ENCODE measurements around the gene JAZF1. TPM values are rescaled to one million over a fixed set of nuclear protein-coding genes. Genes with fewer than 3 reads are reported as not detected.

Gene JAZF1
- total and polyA plus RNA-seq, 2 experiments from 2014 or later: 13.8 to 19.6 TPM

DNA sequence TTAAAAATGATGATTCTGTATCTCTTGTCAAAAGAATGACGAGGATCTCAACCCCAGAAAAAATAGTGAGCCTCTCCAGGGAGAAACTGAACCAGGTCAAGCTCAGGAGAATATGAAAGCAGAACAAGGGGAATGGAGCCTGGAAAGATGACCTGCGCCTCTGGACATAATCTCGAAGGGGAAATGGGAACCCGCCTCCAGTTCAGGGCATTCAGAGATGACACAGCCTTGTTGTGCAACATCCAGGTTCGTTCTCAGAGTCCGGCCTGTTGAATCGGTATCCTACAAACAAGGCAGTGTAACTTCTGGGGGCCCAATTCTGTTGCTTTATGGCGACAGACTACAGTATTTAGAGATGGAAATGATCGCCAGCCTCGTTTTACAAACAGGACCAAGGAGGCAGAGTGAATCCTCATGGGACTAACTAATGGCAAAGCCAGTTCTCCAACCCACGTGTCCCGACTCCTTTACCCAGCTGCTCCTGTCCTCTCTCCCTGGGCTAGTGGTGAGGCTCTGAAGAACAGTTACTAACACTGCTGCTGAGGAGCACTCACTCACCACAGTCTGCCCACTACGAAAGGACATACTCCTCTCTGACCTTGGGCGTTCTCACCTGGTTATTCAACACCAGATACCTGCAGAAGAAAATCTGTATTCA is 67.6 kb downstream of the JAZF1 start:
- Histone ChIP-seq H3K27me3 (replicated peaks; ENCODE audit: insufficient read depth) (no peaks in the 10 kb centered on the region), H2AFZ (no peak overlapping the region), H4K20me1 (ENCODE audit: insufficient read depth) (no peaks in the 10 kb centered on the region), H3K9me3 (ENCODE audit: low read depth) (no peaks in the 10 kb centered on the region), H3F3A (ENCODE audit: insufficient read depth) (peaks cover 26% of the 10 kb centered on the region), H3K27ac (peak overlapping the region; percentile 64), H3K79me2 (ENCODE audit: insufficient read depth) (peaks cover 55% of the 10 kb centered on the region), H3K4me3 (no peak overlapping the region), H3K4me1 (ENCODE audit: insufficient read depth) (peaks cover 24% of the 10 kb centered on the region), H3K4me2 (ENCODE audit: unreplicated experiment) (peak overlapping the region; percentile 26), H3K9me2 (ENCODE audit: insufficient read depth) (no peaks in the 10 kb centered on the region), H3K36me3 (ENCODE audit: low read depth) (no peaks in the 10 kb centered on the region), H3K9ac (no peak overlapping the region)
- DNase-seq: peak; percentile 74
- TF ChIP-seq EZH2 (IDR thresholded peaks at IDR 0.05; ENCODE audit: insufficient read depth, poor library complexity, severe bottlenecking) (no peak), EZH2phosphoT487 (IDR thresholded peaks at IDR 0.05; ENCODE audit: insufficient read depth, low read depth) (no peak)
- 69 to 71% methylated on average over 14 of the region's 14 CpGs for WGBS, 2 experiments (ENCODE audit: low coverage in 1 of 2, low lambda C conversion rate in 2 of 2, missing lambda C conversion rate in 2 of 2)
- in situ Hi-C loops (cut with MboI): no loop called here

DNA sequence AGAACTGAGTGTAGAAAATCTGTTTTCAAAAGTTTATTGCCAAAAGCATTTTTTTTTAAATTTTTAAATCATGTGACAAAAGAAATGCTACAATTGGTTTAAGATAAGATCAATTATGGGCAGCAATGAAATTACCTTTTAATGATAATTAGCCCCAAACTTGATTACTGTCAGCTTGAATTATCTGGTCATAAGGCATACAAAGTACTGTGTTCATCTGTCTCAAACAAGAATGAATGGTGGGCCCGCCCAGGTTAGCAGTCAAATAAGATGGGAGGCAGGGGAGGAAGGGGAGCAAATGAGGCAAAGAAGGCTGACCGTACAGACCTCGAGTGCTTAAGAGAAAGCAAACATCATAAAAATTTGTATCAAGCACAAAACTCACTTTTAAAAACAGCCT is 68.1 kb downstream of the JAZF1 start:
- Histone ChIP-seq H3K9me2 (ENCODE audit: insufficient read depth) (no peaks in the 10 kb centered on the region), H3K4me3 (no peak overlapping the region), H3K27me3 (replicated peaks; ENCODE audit: insufficient read depth) (no peaks in the 10 kb centered on the region), H4K20me1 (ENCODE audit: insufficient read depth) (no peaks in the 10 kb centered on the region), H3F3A (ENCODE audit: insufficient read depth) (peaks cover 26% of the 10 kb centered on the region), H3K4me2 (ENCODE audit: unreplicated experiment) (peak overlapping the region; percentile 26), H3K27ac (peak overlapping the region; percentile 64), H2AFZ (peak overlapping the region; percentile 58; the same call in 1 of the 2 replicates), H3K4me1 (ENCODE audit: insufficient read depth) (peaks cover 29% of the 10 kb centered on the region), H3K79me2 (ENCODE audit: insufficient read depth) (peaks cover 55% of the 10 kb centered on the region), H3K9ac (no peak overlapping the region), H3K9me3 (ENCODE audit: low read depth) (no peaks in the 10 kb centered on the region), H3K36me3 (ENCODE audit: low read depth) (no peaks in the 10 kb centered on the region)
- TF ChIP-seq EZH2phosphoT487 (IDR thresholded peaks at IDR 0.05; ENCODE audit: insufficient read depth, low read depth) (no peak), EZH2 (IDR thresholded peaks at IDR 0.05; ENCODE audit: insufficient read depth, poor library complexity, severe bottlenecking) (no peak)
- WGBS, 2 experiments (ENCODE audit: low coverage in 1 of 2, low lambda C conversion rate in 2 of 2, missing lambda C conversion rate in 2 of 2): 46 to 52% methylated on average over 3 of the region's 3 CpGs
- DNase-seq: no peak
- in situ Hi-C loops (cut with MboI): no loop called here

DNA sequence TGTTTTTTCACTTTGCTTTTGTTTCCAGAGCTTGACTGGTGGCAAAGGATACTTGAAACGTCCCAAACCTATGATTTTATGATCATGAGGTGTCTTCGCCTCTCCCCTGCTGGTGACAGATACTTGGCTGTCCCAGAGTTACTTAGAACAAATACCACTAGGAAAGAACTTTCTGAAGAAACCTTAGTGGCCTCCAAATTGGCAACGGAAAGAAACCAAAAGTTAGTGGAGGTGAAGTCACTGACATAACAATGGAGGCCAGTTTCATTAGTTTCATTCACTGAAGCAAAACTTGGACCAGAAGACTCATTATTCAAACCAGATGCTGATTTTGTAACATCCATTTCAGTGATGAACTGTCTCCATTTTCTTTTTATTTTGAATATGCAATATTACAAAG is 68.6 kb downstream of the JAZF1 start:
- H3K4me2 ChIP-seq (ENCODE audit: unreplicated experiment): peak overlapping the region; percentile 26

DNA sequence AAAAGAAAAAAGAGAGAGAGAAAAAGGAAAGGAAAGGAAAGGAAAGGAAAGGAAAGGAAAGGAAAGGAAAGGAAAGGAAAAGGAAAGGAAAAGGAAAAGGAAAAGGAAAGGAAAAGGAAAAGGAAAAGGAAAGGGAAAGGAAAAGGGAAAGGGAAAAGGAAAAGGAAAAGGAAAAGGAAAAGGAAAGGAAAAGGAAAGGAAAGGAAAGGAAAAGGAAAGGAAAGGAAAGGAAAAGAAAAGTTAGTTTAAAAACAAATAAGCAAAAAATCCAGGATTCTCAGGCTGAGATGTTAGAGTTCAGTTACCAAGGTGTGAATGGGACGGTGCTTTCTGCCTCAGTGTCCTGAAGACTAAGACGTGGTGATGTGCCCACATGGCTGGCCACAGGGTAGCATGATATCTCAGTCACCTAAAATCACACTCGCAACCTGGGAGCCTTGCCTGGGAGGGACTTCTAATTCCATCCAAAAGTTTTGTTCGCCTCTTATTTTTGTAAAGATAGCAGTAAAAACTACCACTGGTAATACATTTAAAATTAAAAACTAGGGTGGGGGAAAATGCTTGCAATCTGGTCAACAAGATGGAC is 70.1 kb downstream of the JAZF1 start:
- H3F3A ChIP-seq (ENCODE audit: insufficient read depth): peaks cover 26% of the 10 kb centered on the region
- no peak overlapping the region for H3K4me2 ChIP-seq (ENCODE audit: unreplicated experiment)
- 81 to 82% methylated on average over 4 of the region's 4 CpGs for WGBS, 2 experiments (ENCODE audit: low coverage in 1 of 2, low lambda C conversion rate in 2 of 2, missing lambda C conversion rate in 2 of 2)
- no peak overlapping the region for H3K27ac ChIP-seq
- no peaks in the 10 kb centered on the region for H3K36me3 ChIP-seq (ENCODE audit: low read depth)
- no peak for DNase-seq
- in situ Hi-C loops (cut with MboI): no loop called here
- H3K4me3 ChIP-seq: no peak overlapping the region
- no peaks in the 10 kb centered on the region; the same call in 1 of the 2 replicates for H4K20me1 ChIP-seq (ENCODE audit: insufficient read depth)
- H2AFZ ChIP-seq: no peak overlapping the region
- peaks cover 37% of the 10 kb centered on the region for H3K4me1 ChIP-seq (ENCODE audit: insufficient read depth)
- H3K27me3 ChIP-seq (replicated peaks; ENCODE audit: insufficient read depth): no peaks in the 10 kb centered on the region
- H3K79me2 ChIP-seq (ENCODE audit: insufficient read depth): peaks cover 55% of the 10 kb centered on the region
- H3K9ac ChIP-seq: no peak overlapping the region
- no peaks in the 10 kb centered on the region for H3K9me2 ChIP-seq (ENCODE audit: insufficient read depth)
- TF ChIP-seq EZH2 (IDR thresholded peaks at IDR 0.05; ENCODE audit: insufficient read depth, poor library complexity, severe bottlenecking) (no peak), EZH2phosphoT487 (IDR thresholded peaks at IDR 0.05; ENCODE audit: insufficient read depth, low read depth) (no peak)
- no peaks in the 10 kb centered on the region for H3K9me3 ChIP-seq (ENCODE audit: low read depth)

More for the DNA sequence above, 68.6 kb downstream of the JAZF1 start:
- peak overlapping the region; percentile 44 for H3K4me3 ChIP-seq
- no peaks in the 10 kb centered on the region for H4K20me1 ChIP-seq (ENCODE audit: insufficient read depth)
- peaks cover 26% of the 10 kb centered on the region for H3F3A ChIP-seq (ENCODE audit: insufficient read depth)
- peaks cover 31% of the 10 kb centered on the region for H3K4me1 ChIP-seq (ENCODE audit: insufficient read depth)
- H3K9ac ChIP-seq: peak overlapping the region; percentile 18; the same call in 1 of the 2 replicates
- in situ Hi-C loops (cut with MboI): no loop called here
- H3K36me3 ChIP-seq (ENCODE audit: low read depth): no peaks in the 10 kb centered on the region
- 14 to 17% methylated on average over 3 of the region's 3 CpGs for WGBS, 2 experiments (ENCODE audit: low coverage in 1 of 2, low lambda C conversion rate in 2 of 2, missing lambda C conversion rate in 2 of 2)
- H2AFZ ChIP-seq: peak overlapping the region; percentile 58; the same call in 1 of the 2 replicates
- DNase-seq: peak; percentile 80
- no peaks in the 10 kb centered on the region for H3K9me2 ChIP-seq (ENCODE audit: insufficient read depth)
- TF ChIP-seq EZH2 (IDR thresholded peaks at IDR 0.05; ENCODE audit: insufficient read depth, poor library complexity, severe bottlenecking) (no peak), EZH2phosphoT487 (IDR thresholded peaks at IDR 0.05; ENCODE audit: insufficient read depth, low read depth) (no peak)
- H3K27ac ChIP-seq: peak overlapping the region; percentile 64
- H3K27me3 ChIP-seq (replicated peaks; ENCODE audit: insufficient read depth): no peaks in the 10 kb centered on the region
- H3K79me2 ChIP-seq (ENCODE audit: insufficient read depth): peaks cover 55% of the 10 kb centered on the region
- no peaks in the 10 kb centered on the region for H3K9me3 ChIP-seq (ENCODE audit: low read depth)

All from GM23248 (cell line).